GM12878 (cell line): ENCODE results near the gene OR2V1. TPM values are rescaled to one million over a fixed set of nuclear protein-coding genes. Genes with fewer than 3 reads are reported as not detected.
"Not testable (repeated sequence)": the region's sequence is repeated elsewhere in the genome, so short reads cannot be mapped to it uniquely, and the experiment has no call there.

Experiments
- ATAC-seq: fragments of 200-7000 bp; cut with Tn5 transposase; 3 replicates; pipeline ENCODE4 v1.9.1; 2020; ENCODE audit warnings: mild to moderate bottlenecking, moderate library complexity
- BruUV-seq: library from RNA; stranded (reverse); fragments of 400-500 nt; replicated peaks from 2 replicates; lab custom pipeline; 2021; lab: Mats Ljungman, UMichigan
- CTCF ChIA-PET: fragments of 300-600 bp; sonication (Branson Sonifier 250); formaldehyde crosslinking; extraction: SDS; loops from one replicate; lab custom pipeline; 2021; ENCODE audit warnings: inconsistent platforms; lab: Yijun Ruan, JAX
- POLR2A ChIA-PET: fragments of 350-600 bp; formaldehyde crosslinking; extraction: SDS; loops from one replicate; lab custom pipeline; 2021; ENCODE audit warnings: inconsistent platforms; lab: Charles Lee
- RAD21 ChIA-PET: fragments of 300-600 bp; sonication (Branson Sonifier 250); formaldehyde crosslinking; loops from one replicate; lab custom pipeline; 2023; ENCODE audit warnings: antibody characterized with exemption; ENCODE audit not compliant: unreplicated experiment; lab: Charles Lee
- SMC1A ChIA-PET: fragments of 300-600 bp; sonication (Branson Sonifier 250); formaldehyde crosslinking; loops from one replicate; lab custom pipeline; 2023; ENCODE audit not compliant: unreplicated experiment, uncharacterized antibody; lab: Charles Lee
- DNase-seq: peaks from one replicate; pipeline ENCODE4 v3.0.0-alpha.2; 2011; ENCODE audit warnings: low read depth, low spot score
- FAIRE-seq: peaks from 3 replicates; lab custom pipeline; 2011; peaks lifted over from hg19 to GRCh38; lab: Jason Lieb, UNC
- H2AFZ ChIP-seq: 2 replicates; pipeline ENCODE4 v1.6.0; 2011; ENCODE audit warnings: low read depth, low read length, control low read depth; ENCODE audit not compliant: control insufficient read depth
- H3K27ac ChIP-seq: 2 replicates; pipeline ENCODE4 v1.5.1; 2011; ENCODE audit warnings: control low read depth; ENCODE audit not compliant: control insufficient read depth, insufficient read depth
- H3K27me3 ChIP-seq, 2 experiments: replicated peaks in 1 of 2; 2 replicates each; pipeline versions ENCODE4 v1.6.0 to v1.6.1; 2011; ENCODE audit warnings: low read length in 1 of 2; ENCODE audit not compliant: control insufficient read depth in 2 of 2, insufficient read depth in 2 of 2
- H3K36me3 ChIP-seq, 2 experiments: 2 replicates each; pipeline ENCODE4 v1.5.1; 2011; ENCODE audit warnings: low read length in 1 of 2; ENCODE audit not compliant: control insufficient read depth in 2 of 2, insufficient read depth in 2 of 2
- H3K4me1 ChIP-seq: 2 replicates; pipeline ENCODE4 v1.6.1; 2011; ENCODE audit warnings: mild to moderate bottlenecking, low read length, moderate library complexity, mixed read lengths; ENCODE audit not compliant: control insufficient read depth, insufficient read depth
- H3K4me2 ChIP-seq: 2 replicates; pipeline ENCODE4 v1.6.0; 2011; ENCODE audit warnings: control low read depth; ENCODE audit not compliant: control insufficient read depth, insufficient read depth
- H3K4me3 ChIP-seq: fragments of 200-600 bp; sonication (generic); 2 replicates; pipeline ENCODE4 v1.5.1; 2016
- H3K79me2 ChIP-seq: 2 replicates; pipeline ENCODE4 v1.6.0; 2011; ENCODE audit warnings: low read length; ENCODE audit not compliant: control insufficient read depth, insufficient read depth
- H3K9ac ChIP-seq: 2 replicates; pipeline ENCODE4 v1.8.0; 2011; ENCODE audit warnings: low read length, control low read depth, mixed read lengths; ENCODE audit not compliant: control insufficient read depth, insufficient read depth
- H3K9me3 ChIP-seq: replicated peaks from 3 replicates; pipeline ENCODE4 v1.5.1; 2011; ENCODE audit warnings: mild to moderate bottlenecking, low read length; ENCODE audit not compliant: control insufficient read depth, insufficient read depth
- H4K20me1 ChIP-seq: 2 replicates; pipeline ENCODE4 v1.6.0; 2011; ENCODE audit not compliant: control insufficient read depth, insufficient read depth
- CEBPB ChIP-seq, 2 experiments: fragments of 150-350 bp in 1 of 2; IDR thresholded peaks; 2 replicates each; pipeline ENCODE4 v1.6.1; 2012 to 2014; ENCODE audit warnings: low read depth in 2 of 2, low read length in 2 of 2, borderline replicate concordance in 1 of 2, inconsistent platforms in 1 of 2
- POLR2A ChIP-seq: IDR thresholded peaks from 2 replicates; pipeline ENCODE4 v1.6.1; 2011; ENCODE audit warnings: low read depth, mild to moderate bottlenecking, low read length
- SMAD1 ChIP-seq: fragments of 450-650 bp; IDR thresholded peaks from 2 replicates; pipeline ENCODE4 v1.6.1; 2018; ENCODE audit warnings: mild to moderate bottlenecking, low read depth; ENCODE audit not compliant: partially characterized antibody
- SP1 ChIP-seq: IDR thresholded peaks from one replicate; pipeline ENCODE4 v1.6.1; 2011; ENCODE audit warnings: low read depth, low read length
- ZNF207 ChIP-seq: fragments of 450-650 bp; IDR thresholded peaks from 2 replicates; pipeline ENCODE4 v1.6.1; 2014; ENCODE audit warnings: antibody characterized with exemption, mild to moderate bottlenecking, borderline replicate concordance
- WGBS: methylation state at CpG from one replicate; pipeline ENCODE4 v1.1.6; 2016; ENCODE audit warnings: low lambda C conversion rate; ENCODE audit not compliant: insufficient replicate concordance, insufficient coverage; ENCODE audit errors: missing lambda C conversion rate; 5-methylcytosine and 5-hydroxymethylcytosine counted together
- in situ Hi-C: fragments of 300-500 bp; cut with MboI; formaldehyde crosslinking; loops from 9 replicates; pipeline ENCODE4 v1.14.3; 2018; ENCODE audit warnings: mixed read lengths
- intact Hi-C: fragments of 100-400 bp; cut with micrococcal nuclease; formaldehyde crosslinking; loops from one replicate; pipeline ENCODE4 v1.14.2; 2022; ENCODE audit not compliant: unreplicated experiment
- polyA plus RNA-seq, 11 experiments: library from polyadenylated mRNA; depleted of rRNA in 4 of 11; unstranded in 6 of 11; stranded (reverse) in 5 of 11; fragments of >200 nt; fragmentation: Nextera tagmentation in 4 of 11; fragmentation: Illumina TruSeq in 1 of 11; extraction: Ambion mirVana in 4 of 11; extraction: Trizol in 1 of 11; gene quantifications; 1 replicate in 1 of 11; 2 replicates in 10 of 11; pipeline versions ENCODE4 v1.2.1 to v1.2.3, GENCODE V29; 2011 to 2016; ENCODE audit warnings: inconsistent platforms in 2 of 11, missing spikeins in 2 of 11, low read depth in 1 of 11
- total RNA-seq, 4 experiments: library from RNA; depleted of rRNA in 3 of 4; stranded (reverse); fragments of >200 nt in 3 of 4; fragmentation: Illumina TruSeq in 1 of 4; extraction: Trizol in 1 of 4; gene quantifications; 2 replicates each; pipeline versions ENCODE4 v1.2.1 to v1.2.3, GENCODE V29; 2013 to 2021

The OR2V1 gene
- total and polyA plus RNA-seq, 10 of the 15 experiments (the other 5 are each of a cell fraction or from before 2014, with no cell fraction given): 0.20 to 4.4 TPM; not detected in 8

DNA sequence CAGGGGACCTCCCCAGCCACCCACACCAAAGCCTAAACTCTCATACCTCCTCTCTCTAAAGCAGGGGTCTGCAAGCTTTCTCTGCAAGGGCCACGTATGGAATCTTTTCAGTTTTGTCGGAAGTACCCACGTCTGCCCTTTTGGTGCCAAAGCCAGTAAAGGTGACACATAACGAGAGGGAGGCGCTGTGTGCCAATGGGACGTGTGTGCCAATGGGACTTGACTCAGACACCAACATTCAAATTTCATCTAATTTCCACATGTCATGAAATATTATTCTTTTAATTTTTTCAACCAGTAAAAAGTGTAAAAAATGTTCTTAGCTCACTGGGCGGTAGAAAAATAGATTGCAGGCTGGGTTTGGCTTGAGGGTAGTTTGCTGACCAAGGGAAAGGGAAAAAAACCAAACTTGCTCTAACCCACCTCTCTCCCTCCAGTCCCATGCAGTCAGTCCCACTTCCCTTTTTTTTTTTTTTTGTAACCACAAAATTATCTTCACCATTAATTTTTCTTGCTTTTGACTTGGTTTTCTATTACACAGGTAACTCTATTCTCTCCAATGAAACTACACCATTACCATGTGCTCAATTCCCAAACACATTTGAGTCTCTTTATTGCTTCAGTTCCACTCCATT is 25.5 kb downstream of the OR2V1 start (continued):
- TF ChIP-seq CEBPB (IDR thresholded peaks at IDR 0.05; ENCODE audit: borderline replicate concordance in 1 of 2, low read depth in 2 of 2, low read length in 2 of 2) (no peak), SMAD1 (no peak), POLR2A (no peak), SP1 (no peak), ZNF207 (no peak)

DNA sequence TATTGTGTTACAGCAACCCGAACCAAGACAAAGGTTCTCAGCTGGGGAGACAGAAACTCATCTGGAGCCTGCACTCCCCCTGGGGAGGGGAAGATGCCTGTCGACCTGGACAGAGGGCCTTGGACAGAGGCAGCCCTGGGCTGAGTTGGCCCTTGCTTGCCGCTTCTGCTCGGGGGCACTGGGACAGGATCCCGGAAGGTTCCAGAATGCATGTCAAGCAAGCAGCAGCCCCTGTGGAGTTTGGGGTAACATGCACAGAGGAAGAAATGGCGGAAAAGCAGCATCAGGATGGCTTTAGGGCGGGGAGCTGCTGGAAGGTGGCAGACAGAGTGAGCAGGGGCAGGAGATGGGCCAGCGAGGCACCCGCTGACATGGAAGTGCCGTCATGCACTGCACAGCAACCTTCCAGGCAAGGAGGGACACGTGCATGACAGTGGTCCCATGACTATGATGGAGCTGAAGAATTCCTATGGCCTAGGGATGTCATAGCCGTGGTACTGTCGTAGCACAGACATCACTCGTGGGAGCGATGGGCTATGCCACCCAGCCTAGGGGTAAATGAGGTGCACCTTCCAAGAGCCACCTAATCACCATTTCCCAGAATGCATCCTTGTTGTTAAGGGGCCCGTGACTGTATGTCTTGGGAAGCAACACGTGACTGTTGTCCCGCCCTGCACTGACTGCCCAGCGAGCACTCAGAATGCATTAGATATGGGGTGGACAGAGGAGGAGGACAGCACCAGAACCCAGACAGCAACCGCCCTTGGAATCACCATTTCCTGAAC is 26.2 kb downstream of the OR2V1 start:
- FAIRE-seq: peak; percentile 84
- not testable (repeated sequence) for H2AFZ ChIP-seq, BruUV-seq

More for the DNA sequence above, 26.2 kb downstream of the OR2V1 start:
- H3K4me1 ChIP-seq, POLR2A ChIA-PET, H4K20me1 ChIP-seq, CTCF ChIA-PET, H3K27ac ChIP-seq, DNase-seq, H3K79me2 ChIP-seq, SMC1A ChIA-PET, in situ Hi-C loops, H3K4me2 ChIP-seq, H3K4me3 ChIP-seq, H3K9ac ChIP-seq, H3K36me3 ChIP-seq, H3K27me3 ChIP-seq, H3K9me3 ChIP-seq: not testable (repeated sequence)
- RAD21 ChIA-PET: interaction anchor here (1.2 to 2.0 kb wide), 3 partner anchors 36 to 52 kb away, joined by 3 to 7 read pairs (median 3); no protein-coding TSS in a partner anchor
- intact Hi-C loops: loop anchor here (10.0 kb wide), 1 partner anchor 50 kb away; no protein-coding TSS in a partner anchor
- WGBS: 50% methylated on average over 13 of the region's 20 CpGs
- peak; percentile 24; the same call in 2 of the 3 replicates for ATAC-seq
